HUDEP-2 (cell line): ENCODE results near the gene DDIT4L.
"Not testable (repeated sequence)": the region's sequence is repeated elsewhere in the genome, so short reads cannot be mapped to it uniquely, and the experiment has no call there.

ENCODE experiments used
- DNase-seq, 76 experiments: peaks; one replicate each; lab custom pipeline; 2025; ENCODE audit not compliant: unreplicated experiment in 76 of 76; lab: John Stamatoyannopoulos, UW

Gene DDIT4L

GRCh38 chr4:100166297-100167039 is 23.8 kb downstream of the DDIT4L start:
- DNase-seq: no peak

- DNase-seq: no peak
Measured at GRCh38 chr4:100165809-100166208, 24.5 kb downstream of the DDIT4L start.

GRCh38 chr4:100164808-100165760 is 25.2 kb downstream of the DDIT4L start:
- DNase-seq: no peak

- no peak for DNase-seq
Measured at GRCh38 chr4:100162027-100162685, 28.1 kb downstream of the DDIT4L start.

GRCh38 chr4:100149190-100149589 is 41.1 kb downstream of the DDIT4L start:
- DNase-seq: no peak

- DNase-seq: no peak
Measured at GRCh38 chr4:100147684-100148083, 42.6 kb downstream of the DDIT4L start.

GRCh38 chr4:100147198-100147597 is 43.1 kb downstream of the DDIT4L start:
- no peak for DNase-seq

GRCh38 chr4:100146756-100147155 is 43.5 kb downstream of the DDIT4L start:
- no peak for DNase-seq

- not testable (repeated sequence) for DNase-seq
Measured at GRCh38 chr4:100137320-100137719, 52.9 kb downstream of the DDIT4L start.
